GM12865 (cell line): Measurements from ENCODE around the gene PRR7.

ENCODE experiments used
- DNase-seq: peaks from one replicate; pipeline ENCODE4 v3.0.0; 2010; ENCODE audit warnings: low read depth
- H3K4me3 ChIP-seq: 2 replicates; pipeline ENCODE4 v1.5.1; 2011; ENCODE audit warnings: mild to moderate bottlenecking, low read depth, low read length, control low read depth
- CTCF ChIP-seq: IDR thresholded peaks from 2 replicates; pipeline ENCODE4 v1.5.1; 2011; ENCODE audit warnings: low read length, control low read depth, low read depth, inconsistent platforms; ENCODE audit not compliant: insufficient read depth; ENCODE audit errors: missing control alignments

Gene PRR7

DNA sequence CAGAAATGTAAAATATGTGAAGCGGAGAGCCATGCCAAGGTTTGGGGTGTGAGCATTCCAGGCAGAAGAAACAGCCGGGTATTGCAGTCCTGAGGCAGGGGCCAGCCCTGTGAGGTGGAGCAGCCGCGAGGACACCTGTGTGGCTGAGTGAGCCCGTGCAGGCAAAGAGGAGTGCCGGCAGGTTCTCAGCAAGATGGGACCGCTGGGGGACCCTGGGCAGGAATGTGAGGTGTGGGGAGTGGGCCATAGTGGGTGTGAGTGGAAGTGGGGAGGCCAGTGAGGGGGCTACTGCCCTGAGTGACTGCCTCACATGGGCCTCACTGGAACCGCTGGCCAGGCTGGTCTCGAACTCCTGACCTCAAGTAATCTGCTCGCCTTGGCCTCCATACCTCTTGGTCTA is 8.1 kb upstream of the PRR7 start:
- H3K4me3 ChIP-seq, result no peak overlapping the region
- peak; percentile 5 for DNase-seq
- TF ChIP-seq CTCF, result no peak

DNA sequence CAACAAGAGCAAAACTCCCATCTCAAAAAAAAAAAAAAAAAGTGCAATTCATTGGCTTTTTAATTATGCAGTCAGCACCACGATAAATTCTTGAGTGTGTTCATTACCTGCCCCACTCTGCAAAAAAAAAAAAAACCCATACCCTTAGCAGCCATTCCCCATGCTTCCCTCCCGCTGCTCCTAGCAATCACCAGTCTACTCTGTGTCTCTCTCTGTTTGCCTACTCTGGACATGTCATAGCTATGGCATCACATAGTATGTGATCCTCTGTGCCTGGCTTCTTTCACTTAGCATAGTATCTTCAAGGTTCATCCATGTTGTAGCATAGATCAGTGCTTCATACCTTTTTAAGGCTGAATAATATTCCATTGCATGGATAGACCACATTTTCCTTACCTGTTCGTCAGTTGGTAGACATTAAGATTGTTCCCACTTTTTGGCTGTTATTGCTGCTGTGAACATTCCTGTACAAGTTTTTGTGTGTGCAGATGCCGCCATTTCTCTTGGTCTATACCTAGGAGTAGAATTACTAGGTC is 7.0 kb upstream of the PRR7 start:
- no peak for TF ChIP-seq CTCF
- H3K4me3 ChIP-seq, result no peak overlapping the region
- no peak for DNase-seq

- DNase-seq, result peak; percentile 10
- no peak for TF ChIP-seq CTCF
- no peak overlapping the region for H3K4me3 ChIP-seq
Observed at GRCh38 chr5:177440211-177440989, 6.2 kb upstream of the PRR7 start.

DNA sequence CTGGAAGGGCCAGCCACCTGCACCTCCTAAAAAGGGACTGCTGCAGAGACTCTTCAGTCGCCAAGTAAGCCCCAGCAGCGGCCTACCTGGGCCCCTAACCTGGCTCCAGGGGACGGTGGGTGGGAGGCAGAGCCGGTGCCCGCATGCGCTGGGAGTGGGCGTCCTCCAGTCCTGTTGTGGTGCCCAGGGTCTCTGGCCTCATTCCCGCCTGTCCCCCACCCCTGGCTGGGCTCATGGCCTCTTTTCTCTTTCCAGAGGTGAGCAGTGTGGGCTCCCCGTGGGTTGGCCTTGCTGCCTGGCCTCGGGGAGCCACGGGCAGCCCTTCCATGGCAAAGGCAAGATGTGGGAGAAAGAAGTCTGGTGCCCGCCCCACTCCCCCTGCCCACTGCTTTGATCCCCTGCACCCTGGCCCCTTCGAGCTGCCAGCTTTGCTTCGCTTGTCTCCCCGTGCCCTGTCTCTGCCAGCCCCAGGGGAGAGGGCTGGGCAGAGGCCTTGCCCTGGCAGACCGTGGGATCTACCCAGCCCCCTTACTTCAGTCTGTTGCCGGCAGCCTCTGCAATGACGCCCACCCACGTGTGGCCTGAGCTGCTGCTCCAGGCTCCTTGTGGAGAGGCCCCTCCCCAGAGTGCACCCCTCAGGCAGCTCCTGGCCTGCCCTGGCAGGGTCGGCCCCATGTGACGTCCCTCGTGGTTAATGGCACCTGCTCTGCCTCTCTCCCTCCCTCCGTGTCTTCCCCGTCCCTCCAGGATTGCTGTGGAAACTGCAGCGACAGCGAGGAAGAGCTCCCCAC is 5.4 kb upstream of the PRR7 start:
- no peak for TF ChIP-seq CTCF
- H3K4me3 ChIP-seq, result no peak overlapping the region
- DNase-seq, result no peak

DNA sequence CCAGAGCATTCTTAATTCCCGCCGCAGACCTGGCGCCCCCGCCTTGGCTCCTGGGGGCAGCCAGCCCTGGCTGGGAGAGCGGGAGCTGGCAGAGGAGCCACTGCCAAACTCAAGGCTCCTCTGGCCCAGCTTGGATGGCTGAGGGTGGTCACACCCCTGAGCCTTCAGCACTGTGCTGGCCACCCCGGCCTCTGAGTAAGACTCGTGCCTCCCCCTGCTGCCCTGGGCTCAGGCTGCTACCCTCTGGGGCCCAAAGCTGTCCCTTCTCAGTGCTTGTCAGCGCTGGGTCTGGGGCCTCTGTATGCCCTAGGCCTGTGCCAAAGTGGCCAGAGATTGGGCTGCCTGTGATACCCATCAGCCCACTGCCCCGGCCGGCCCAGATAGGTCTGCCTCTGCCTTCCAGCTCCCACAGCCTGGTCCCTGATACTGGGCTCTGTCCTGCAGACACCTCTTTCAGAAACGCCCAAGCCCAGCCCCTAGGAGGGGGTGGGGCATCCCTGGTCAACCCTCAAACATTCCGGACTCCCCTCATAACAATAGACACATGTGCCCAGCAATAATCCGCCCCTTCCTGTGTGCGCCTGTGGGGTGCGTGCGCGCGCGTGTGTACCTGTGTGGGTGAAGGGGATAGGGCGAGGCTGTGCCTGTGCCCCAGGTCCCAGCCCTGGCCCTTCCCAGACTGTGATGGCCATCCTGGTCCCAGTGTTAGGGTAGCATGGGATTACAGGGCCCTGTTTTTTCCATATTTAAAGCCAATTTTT is 4.4 kb upstream of the PRR7 start:
- TF ChIP-seq CTCF, result no peak
- no peak overlapping the region for H3K4me3 ChIP-seq
- no peak for DNase-seq

- DNase-seq, result no peak
- no peak for TF ChIP-seq CTCF
- no peak overlapping the region for H3K4me3 ChIP-seq
Observed at GRCh38 chr5:177443144-177443983, 3.2 kb upstream of the PRR7 start.
